T-helper 17 cell (primary cell): Measurements from ENCODE around the gene IL34. TPM values are rescaled to one million over a fixed set of nuclear protein-coding genes. Genes with fewer than 3 reads are reported as not detected.
A peak's percentile ranks its signal among the peaks of the same experiment; 100 is the strongest.

Experiments
- ATAC-seq: fragments of 150-1000 bp; cut with Tn5 transposase; 2 replicates; pipeline ENCODE4 v1.10.0; 2021; ENCODE audit warnings: mild to moderate bottlenecking, moderate library complexity
- DNase-seq, 3 donors: peaks; one replicate each; pipeline versions ENCODE4 v3.0.0 to v3.0.0-alpha.2; 2020 to 2021
- H3K9me3 ChIP-seq: one replicate; pipeline ENCODE4 v1.7.0; 2013; ENCODE audit warnings: low read length, mild to moderate bottlenecking; ENCODE audit not compliant: control insufficient read depth, poor library complexity, severe bottlenecking
- H3K27ac Mint-ChIP-seq: one replicate; pipeline ENCODE4 v1.8.0; 2022; ENCODE audit warnings: mild to moderate bottlenecking, moderate library complexity, mixed read lengths
- H3K27me3 Mint-ChIP-seq: one replicate; pipeline ENCODE4 v1.8.0; 2022; ENCODE audit warnings: mixed read lengths
- H3K36me3 Mint-ChIP-seq: one replicate; pipeline ENCODE4 v1.8.0; 2022; ENCODE audit warnings: low read depth, mixed read lengths
- H3K4me1 Mint-ChIP-seq: one replicate; pipeline ENCODE4 v1.8.0; 2022; ENCODE audit warnings: mild to moderate bottlenecking, mixed read lengths
- H3K4me3 Mint-ChIP-seq: one replicate; pipeline ENCODE4 v1.8.0; 2022; ENCODE audit warnings: mild to moderate bottlenecking, moderate library complexity, mixed read lengths
- total RNA-seq, 4 donors: library from RNA in 2 of 4; stranded (reverse) in 2 of 4; gene quantifications; one replicate each; pipeline ENCODE4 v1.2.3 and lab custom pipeline; 2022 to 2026

The IL34 gene
- total RNA-seq, 2 donors from 2014 or later = 0.34 TPM; not detected in 1

GRCh38 chr16:70688246-70688742, 41.9 kb downstream of the IL34 start:
- ATAC-seq (no peak), DNase-seq (no peak)
- Mint-ChIP-seq H3K27me3 (peaks cover 12% of the 10 kb centered on the region), H3K36me3 (no peaks in the 10 kb centered on the region), H3K4me1 (peaks cover 5% of the 10 kb centered on the region), H3K4me3 (peak overlapping the region; percentile 43), H3K27ac (no peak overlapping the region)
- H3K9me3 ChIP-seq = no peaks in the 10 kb centered on the region

DNA sequence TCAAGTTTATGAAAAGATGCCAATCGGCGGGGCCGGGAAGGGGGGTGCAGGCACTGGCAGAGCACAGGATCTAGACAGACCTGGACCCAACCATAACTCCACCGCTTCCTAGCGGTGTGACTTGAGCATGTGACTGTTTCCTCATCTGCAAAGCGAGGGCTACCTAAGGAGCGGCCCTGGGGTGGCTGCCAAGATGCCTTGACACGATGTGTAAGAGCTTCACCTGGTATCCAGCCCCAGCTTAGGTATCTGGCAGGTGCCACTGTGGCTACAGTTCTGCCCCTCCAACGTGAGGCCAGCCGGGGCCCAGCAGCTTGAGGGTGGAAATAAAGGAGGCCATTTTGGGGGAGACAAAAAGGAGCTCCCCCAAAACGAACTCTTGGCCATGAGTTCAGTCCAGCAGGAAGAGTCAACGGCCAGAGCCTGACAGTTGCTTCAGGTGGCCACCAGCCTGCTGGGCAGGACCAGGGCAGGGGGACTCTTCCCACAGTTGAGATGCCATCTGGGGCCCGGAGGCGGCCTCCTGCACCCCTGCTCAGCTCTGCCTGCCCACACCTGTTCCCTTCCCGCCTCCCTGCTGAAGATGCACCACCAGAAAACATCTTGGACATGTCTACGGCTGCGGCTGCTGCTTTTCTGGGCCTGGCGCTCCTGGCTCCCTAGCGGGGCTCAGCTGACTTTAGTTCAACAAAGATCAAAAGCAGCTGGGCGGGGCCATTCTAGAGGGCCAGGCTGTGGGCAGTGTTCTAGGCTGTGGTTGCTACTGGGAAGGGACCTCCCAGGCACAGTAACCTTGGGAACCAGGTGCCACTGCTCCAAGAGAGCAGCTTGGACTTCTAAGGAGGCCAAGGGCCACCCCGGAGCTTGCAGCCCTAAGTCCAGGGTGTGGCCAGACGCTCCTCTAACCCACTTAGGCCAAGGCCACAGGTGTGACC, 42.9 kb downstream of the IL34 start:
- DNase-seq (no peak), ATAC-seq (no peak)
- Mint-ChIP-seq H3K27me3 (peaks cover 12% of the 10 kb centered on the region), H3K4me1 (peaks cover 5% of the 10 kb centered on the region), H3K36me3 (no peaks in the 10 kb centered on the region), H3K27ac (no peak overlapping the region), H3K4me3 (peak overlapping the region; percentile 43)
- H3K9me3 ChIP-seq = no peaks in the 10 kb centered on the region

DNA sequence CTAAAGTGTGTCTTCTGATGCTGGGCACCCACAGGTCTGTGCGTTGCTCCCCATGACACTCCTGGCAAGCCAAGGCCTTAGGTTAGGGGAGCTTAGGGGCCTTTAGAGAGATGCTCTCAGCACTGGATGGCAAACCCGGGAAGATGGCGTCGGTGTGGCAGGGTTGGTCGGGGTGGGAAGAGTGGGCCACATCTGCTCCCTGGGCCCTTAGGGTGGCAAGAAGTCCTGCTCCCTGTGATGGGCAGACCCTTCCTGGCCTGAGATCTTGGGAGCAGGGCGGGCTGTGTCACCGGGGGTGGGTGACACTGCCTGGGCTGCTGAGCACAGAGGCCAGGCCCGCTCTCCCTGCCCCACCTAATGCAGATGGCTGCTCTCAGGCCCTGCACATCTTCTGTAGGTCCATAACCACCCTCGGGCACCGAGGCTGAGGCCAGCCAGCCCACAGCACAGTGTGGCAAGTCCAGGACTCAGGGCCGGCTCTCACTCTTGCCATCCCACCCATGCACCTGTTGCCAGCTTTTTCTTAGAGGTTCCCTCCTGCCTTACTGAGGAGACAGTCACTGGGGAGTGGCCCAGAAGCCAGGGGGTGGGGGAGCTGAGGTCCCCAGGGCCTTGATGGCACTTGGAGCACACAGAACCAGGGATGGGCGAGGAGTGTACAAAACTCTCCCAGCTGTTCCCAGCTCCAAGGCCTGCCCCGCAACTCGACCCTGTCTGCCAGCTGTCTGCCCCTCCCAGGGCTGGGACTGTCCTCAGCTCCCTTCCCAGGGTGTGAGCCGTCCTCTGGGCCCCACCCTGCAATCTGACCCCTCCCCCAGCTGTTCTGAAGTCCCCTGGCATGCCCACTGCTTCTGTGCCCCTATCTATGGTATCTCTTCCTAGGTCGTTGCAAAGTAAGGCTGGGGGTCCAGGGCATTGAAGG, 43.9 kb downstream of the IL34 start:
- DNase-seq = no peak
- ATAC-seq = no peak
- no peaks in the 10 kb centered on the region for H3K9me3 ChIP-seq
- no peaks in the 10 kb centered on the region for H3K36me3 Mint-ChIP-seq
- H3K4me3 Mint-ChIP-seq = no peak overlapping the region
- peaks cover 12% of the 10 kb centered on the region for H3K27me3 Mint-ChIP-seq
- no peak overlapping the region for H3K27ac Mint-ChIP-seq
- peaks cover 5% of the 10 kb centered on the region for H3K4me1 Mint-ChIP-seq

GRCh38 chr16:70691223-70692129, 45.1 kb downstream of the IL34 start:
- Mint-ChIP-seq H3K4me3 (no peak overlapping the region), H3K27me3 (peaks cover 10% of the 10 kb centered on the region), H3K27ac (no peak overlapping the region), H3K36me3 (no peaks in the 10 kb centered on the region), H3K4me1 (peaks cover 7% of the 10 kb centered on the region)
- no peaks in the 10 kb centered on the region for H3K9me3 ChIP-seq
- DNase-seq (no peak), ATAC-seq (no peak)

DNA sequence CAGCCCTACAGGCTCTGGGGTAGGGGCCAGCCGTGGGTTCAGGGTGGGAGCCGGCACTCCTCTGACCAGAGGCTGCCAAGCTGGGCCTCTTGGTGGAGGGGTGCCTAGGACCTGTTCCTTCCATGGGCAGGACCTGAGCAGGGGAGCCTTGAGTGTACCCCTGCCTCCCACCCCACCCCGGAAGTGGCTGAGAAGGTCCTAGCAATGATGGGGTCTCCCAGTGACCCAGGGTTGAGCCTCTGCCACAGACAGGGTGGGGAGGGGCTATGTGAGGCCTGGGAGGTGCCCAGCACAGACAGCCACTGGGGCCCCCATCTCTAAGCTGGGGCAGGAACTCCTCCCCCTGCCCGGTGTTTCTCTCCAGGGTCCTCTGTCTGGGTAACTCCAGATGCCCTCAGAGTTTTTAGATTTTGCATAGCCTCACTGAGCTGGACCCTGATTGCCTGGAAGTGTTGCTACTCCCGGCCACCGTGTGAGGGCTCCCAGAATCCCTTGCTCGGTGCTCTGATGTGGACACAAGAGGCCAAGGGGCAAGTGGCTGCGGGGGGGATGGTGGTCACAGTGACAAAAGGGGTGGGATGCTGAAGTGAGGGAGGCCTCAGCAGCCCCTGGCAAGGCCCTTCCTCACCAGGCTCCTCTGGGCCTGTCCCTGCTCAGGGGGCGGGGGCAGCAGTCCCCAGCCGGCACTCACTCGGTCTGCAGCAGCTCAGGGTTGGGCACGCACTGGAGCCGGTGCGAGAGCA, 45.9 kb downstream of the IL34 start:
- Mint-ChIP-seq H3K4me1 (peaks cover 6% of the 10 kb centered on the region), H3K27ac (no peak overlapping the region)

GRCh38 chr16:70692873-70693671, 46.7 kb downstream of the IL34 start:
- ATAC-seq = no peak
- H3K27me3 Mint-ChIP-seq = no peaks in the 10 kb centered on the region
- no peaks in the 10 kb centered on the region for H3K36me3 Mint-ChIP-seq
- H3K4me1 Mint-ChIP-seq = peaks cover 4% of the 10 kb centered on the region
- no peaks in the 10 kb centered on the region for H3K9me3 ChIP-seq
- H3K27ac Mint-ChIP-seq = no peak overlapping the region
- H3K4me3 Mint-ChIP-seq = no peak overlapping the region
- no peak for DNase-seq

More for the DNA sequence above, 45.9 kb downstream of the IL34 start:
- no peak for ATAC-seq
- peaks cover 4% of the 10 kb centered on the region for H3K27me3 Mint-ChIP-seq
- H3K36me3 Mint-ChIP-seq = no peaks in the 10 kb centered on the region
- no peak for DNase-seq
- no peaks in the 10 kb centered on the region for H3K9me3 ChIP-seq
- H3K4me3 Mint-ChIP-seq = no peak overlapping the region

DNA sequence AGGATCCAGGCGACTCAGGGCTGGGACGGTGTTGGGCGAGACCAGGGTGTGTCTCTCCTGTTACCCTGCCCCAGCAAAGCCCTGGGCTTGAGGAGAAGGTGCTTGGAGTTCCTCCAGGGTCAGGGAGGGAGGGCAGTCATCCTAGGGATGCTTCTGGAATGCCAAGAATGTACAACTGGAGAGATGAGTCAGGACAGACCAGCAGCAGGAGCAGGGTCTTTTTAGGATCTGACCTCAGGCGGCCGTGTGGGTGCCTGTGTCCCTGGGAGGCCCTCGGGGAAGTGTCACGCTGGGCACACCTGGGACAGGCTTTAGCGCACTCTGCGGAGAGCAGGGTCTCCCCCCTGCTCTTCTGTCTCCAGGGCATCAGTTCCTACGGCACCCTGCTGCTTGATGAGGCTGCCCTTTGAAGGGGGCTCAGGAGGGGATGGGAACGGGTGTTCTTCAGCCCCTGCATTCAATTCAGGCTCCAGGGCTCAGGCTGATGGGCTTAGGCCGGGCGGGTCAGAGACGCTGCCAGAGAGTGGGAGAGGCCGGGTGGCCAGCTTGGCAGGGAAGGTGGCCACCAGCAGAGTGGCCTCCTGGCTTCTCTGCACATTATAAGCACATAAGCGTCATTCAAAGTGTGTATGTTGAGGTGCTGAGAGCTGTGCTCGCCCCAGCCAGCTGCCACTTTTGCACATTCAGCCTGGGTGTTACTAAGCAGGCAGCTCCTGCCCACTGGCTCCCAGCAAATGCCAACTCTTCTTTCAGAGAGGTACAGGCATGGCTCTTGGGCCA, 47.9 kb downstream of the IL34 start:
- no peak overlapping the region for H3K27ac Mint-ChIP-seq
- no peaks in the 10 kb centered on the region for H3K27me3 Mint-ChIP-seq
- H3K4me1 Mint-ChIP-seq = peaks cover 7% of the 10 kb centered on the region
- H3K4me3 Mint-ChIP-seq = no peak overlapping the region
- H3K9me3 ChIP-seq = no peaks in the 10 kb centered on the region
- H3K36me3 Mint-ChIP-seq = no peaks in the 10 kb centered on the region
- DNase-seq (no peak), ATAC-seq (no peak)

DNA sequence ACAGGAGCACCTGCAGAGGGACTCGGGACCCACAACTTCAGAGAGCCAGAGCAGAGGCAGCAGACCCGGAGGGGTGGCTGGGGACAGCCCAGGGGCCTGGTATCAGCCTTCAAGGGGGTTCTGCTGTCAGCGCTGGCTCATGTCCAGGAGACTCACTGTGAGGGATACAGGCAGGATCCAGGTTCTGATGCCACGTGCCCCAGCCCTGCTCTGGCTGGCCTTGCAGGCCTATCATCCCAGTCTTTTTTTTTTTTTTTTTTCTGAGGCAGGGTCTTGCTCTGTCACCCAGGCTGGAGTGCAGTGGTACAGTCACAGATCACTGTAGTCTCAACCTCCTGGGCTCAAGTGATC, 48.5 kb downstream of the IL34 start:
- no peak overlapping the region for H3K27ac Mint-ChIP-seq
- ATAC-seq = no peak
- no peaks in the 10 kb centered on the region for H3K36me3 Mint-ChIP-seq
- no peaks in the 10 kb centered on the region for H3K9me3 ChIP-seq
- H3K27me3 Mint-ChIP-seq = no peaks in the 10 kb centered on the region
- DNase-seq = no peak
- H3K4me3 Mint-ChIP-seq = no peak overlapping the region
- H3K4me1 Mint-ChIP-seq = peaks cover 7% of the 10 kb centered on the region

- ATAC-seq = no peak
- no peaks in the 10 kb centered on the region for H3K9me3 ChIP-seq
- Mint-ChIP-seq H3K4me1 (peaks cover 7% of the 10 kb centered on the region), H3K36me3 (no peaks in the 10 kb centered on the region), H3K27me3 (no peaks in the 10 kb centered on the region), H3K27ac (peak overlapping the region; percentile 14), H3K4me3 (peak overlapping the region; percentile 31)
- DNase-seq = no peak
These were observed 49.1 kb downstream of the IL34 start for GRCh38 chr16:70695331-70696070.

GRCh38 chr16:70696355-70696754, 50.0 kb downstream of the IL34 start:
- ATAC-seq = no peak
- no peak overlapping the region for H3K4me3 Mint-ChIP-seq

More at GRCh38 chr16:70696355-70696754, 50.0 kb downstream of the IL34 start:
- Mint-ChIP-seq H3K4me1 (peaks cover 9% of the 10 kb centered on the region), H3K27me3 (no peaks in the 10 kb centered on the region), H3K36me3 (no peaks in the 10 kb centered on the region), H3K27ac (no peak overlapping the region)
- no peak for DNase-seq
- no peaks in the 10 kb centered on the region for H3K9me3 ChIP-seq
